ENCODE data around the gene SYNDIG1. TPM values are rescaled to one million over a fixed set of nuclear protein-coding genes. Genes with fewer than 3 reads are reported as not detected.

Gene SYNDIG1
- total RNA-seq, 4 donors from 2014 or later, result 0.45 TPM; not detected in 3

- no peak for TF ChIP-seq CTCF (IDR thresholded peaks at IDR 0.05)
- TF ChIP-seq POLR2A (IDR thresholded peaks at IDR 0.05), result no peak
- intact Hi-C loops (cut with DNase I; ENCODE audit: low total_unique reads), result no loop called here
- H3K4me3 ChIP-seq (ENCODE audit: low read depth, poor library complexity, severe bottlenecking), result no peak overlapping the region
- WGBS, 2 donors, result 75 to 77% methylated on average over 6 to 7 of the region's 7 CpGs
- DNase-seq (ENCODE audit: low spot score in 2 of 2), result no peak
These were observed 203.7 kb downstream of the SYNDIG1 start for GRCh38 chr20:24672886-24673677.

GRCh38 chr20:24673678-24674570 lies 204.5 kb downstream of the SYNDIG1 start:
- DNase-seq (ENCODE audit: low spot score in 2 of 2), result no peak
- TF ChIP-seq POLR2A (IDR thresholded peaks at IDR 0.05), result no peak
- TF ChIP-seq CTCF (IDR thresholded peaks at IDR 0.05), result no peak
- 83 to 86% methylated on average over 13 of the region's 13 CpGs for WGBS, 2 donors
- H3K4me3 ChIP-seq (ENCODE audit: low read depth, poor library complexity, severe bottlenecking), result no peak overlapping the region
- intact Hi-C loops (cut with DNase I; ENCODE audit: low total_unique reads), result no loop called here

- H3K4me3 ChIP-seq (ENCODE audit: low read depth, poor library complexity, severe bottlenecking), result no peak overlapping the region
- WGBS, 2 donors, result 81 to 92% methylated on average over 10 of the region's 10 CpGs
- intact Hi-C loops (cut with DNase I; ENCODE audit: low total_unique reads), result no loop called here
- no peak for DNase-seq (ENCODE audit: low spot score in 2 of 2)
- TF ChIP-seq POLR2A (IDR thresholded peaks at IDR 0.05), result no peak
- TF ChIP-seq CTCF (IDR thresholded peaks at IDR 0.05), result no peak
These were observed 205.6 kb downstream of the SYNDIG1 start for GRCh38 chr20:24674921-24675605.

- intact Hi-C loops (cut with DNase I; ENCODE audit: low total_unique reads), result no loop called here
- no peak for TF ChIP-seq POLR2A (IDR thresholded peaks at IDR 0.05)
- TF ChIP-seq CTCF (IDR thresholded peaks at IDR 0.05), result no peak
- 87 to 90% methylated on average over 8 of the region's 8 CpGs for WGBS, 2 donors
- no peak for DNase-seq (ENCODE audit: low spot score in 2 of 2)
- no peak overlapping the region for H3K4me3 ChIP-seq (ENCODE audit: low read depth, poor library complexity, severe bottlenecking)
These were observed 206.4 kb downstream of the SYNDIG1 start for GRCh38 chr20:24675651-24676352.

GRCh38 chr20:24676353-24676977 lies 207.0 kb downstream of the SYNDIG1 start:
- DNase-seq (ENCODE audit: low spot score in 2 of 2), result no peak
- TF ChIP-seq CTCF (IDR thresholded peaks at IDR 0.05) (no peak), POLR2A (IDR thresholded peaks at IDR 0.05) (no peak)
- H3K4me3 ChIP-seq (ENCODE audit: low read depth, poor library complexity, severe bottlenecking), result no peak overlapping the region
- intact Hi-C loops (cut with DNase I; ENCODE audit: low total_unique reads), result no loop called here
- 92% methylated on average over 7 to 11 of the region's 11 CpGs for WGBS, 2 donors

All from lower leg skin (tissue), 4 donors.